HUES48 (cell line): Measurements from ENCODE around the gene STAT3.

Source experiments
- H3K27ac ChIP-seq: one replicate; pipeline ENCODE4 v1.7.0; 2013; ENCODE audit warnings: low read depth, low read length, inconsistent platforms
- H3K27me3 ChIP-seq: 2 replicates; pipeline ENCODE4 v1.6.1; 2013; ENCODE audit warnings: mild to moderate bottlenecking, low read length; ENCODE audit not compliant: control insufficient read depth, insufficient read depth
- H3K36me3 ChIP-seq: 2 replicates; pipeline ENCODE4 v1.6.1; 2013; ENCODE audit warnings: low read length; ENCODE audit not compliant: control insufficient read depth, insufficient read depth
- H3K4me1 ChIP-seq: 2 replicates; pipeline ENCODE4 v1.6.1; 2013; ENCODE audit warnings: mild to moderate bottlenecking, low read length; ENCODE audit not compliant: control insufficient read depth, insufficient read depth
- H3K4me3 ChIP-seq: 2 replicates; pipeline ENCODE4 v1.5.1; 2013; ENCODE audit warnings: mild to moderate bottlenecking, low read depth, low read length
- H3K9ac ChIP-seq: 2 replicates; pipeline ENCODE4 v1.6.1; 2013; ENCODE audit warnings: mild to moderate bottlenecking, low read depth, low read length, moderate library complexity
- H3K9me3 ChIP-seq: 2 replicates; pipeline ENCODE4 v1.6.1; 2013; ENCODE audit warnings: low read length; ENCODE audit not compliant: control insufficient read depth, insufficient read depth

STAT3 gene

GRCh38 chr17:42282478-42283080 is 105.7 kb downstream of the STAT3 start:
- Histone ChIP-seq H3K4me3 (no peak overlapping the region), H3K9me3 (no peaks in the 10 kb centered on the region), H3K27ac (no peak overlapping the region), H3K4me1 (peaks cover 7% of the 10 kb centered on the region; the same call in 1 of the 2 replicates), H3K9ac (no peak overlapping the region), H3K27me3 (peaks cover 7% of the 10 kb centered on the region), H3K36me3 (no peaks in the 10 kb centered on the region)

- Histone ChIP-seq H3K36me3 (no peaks in the 10 kb centered on the region), H3K9me3 (no peaks in the 10 kb centered on the region), H3K9ac (no peak overlapping the region), H3K27ac (no peak overlapping the region), H3K4me3 (no peak overlapping the region), H3K27me3 (no peaks in the 10 kb centered on the region), H3K4me1 (peaks cover 7% of the 10 kb centered on the region; the same call in 1 of the 2 replicates)
These were observed 106.6 kb downstream of the STAT3 start for GRCh38 chr17:42281571-42282096.

- H3K9ac ChIP-seq, result no peak overlapping the region
- no peak overlapping the region for H3K27ac ChIP-seq
- no peak overlapping the region for H3K4me3 ChIP-seq
- H3K36me3 ChIP-seq, result no peaks in the 10 kb centered on the region
- peaks cover 9% of the 10 kb centered on the region for H3K4me1 ChIP-seq
- H3K27me3 ChIP-seq, result no peaks in the 10 kb centered on the region
- no peaks in the 10 kb centered on the region for H3K9me3 ChIP-seq
These were observed 108.2 kb downstream of the STAT3 start for GRCh38 chr17:42279776-42280630.

- no peaks in the 10 kb centered on the region for H3K27me3 ChIP-seq
- peak overlapping the region; percentile 89; the same call in 1 of the 2 replicates for H3K4me3 ChIP-seq
- H3K9ac ChIP-seq, result no peak overlapping the region
- peak overlapping the region; percentile 90 for H3K27ac ChIP-seq
- H3K4me1 ChIP-seq, result peaks cover 36% of the 10 kb centered on the region
- no peaks in the 10 kb centered on the region for H3K36me3 ChIP-seq
- H3K9me3 ChIP-seq, result no peaks in the 10 kb centered on the region
These were observed 110.9 kb downstream of the STAT3 start for GRCh38 chr17:42277342-42277712.

- H3K27me3 ChIP-seq, result no peaks in the 10 kb centered on the region
- H3K27ac ChIP-seq, result peak overlapping the region; percentile 90
- H3K4me3 ChIP-seq, result peak overlapping the region; percentile 89
- no peaks in the 10 kb centered on the region for H3K9me3 ChIP-seq
- H3K36me3 ChIP-seq, result no peaks in the 10 kb centered on the region
- peaks cover 41% of the 10 kb centered on the region for H3K4me1 ChIP-seq
- H3K9ac ChIP-seq, result peak overlapping the region; percentile 88
These were observed 111.5 kb downstream of the STAT3 start for GRCh38 chr17:42276609-42277341.

DNA sequence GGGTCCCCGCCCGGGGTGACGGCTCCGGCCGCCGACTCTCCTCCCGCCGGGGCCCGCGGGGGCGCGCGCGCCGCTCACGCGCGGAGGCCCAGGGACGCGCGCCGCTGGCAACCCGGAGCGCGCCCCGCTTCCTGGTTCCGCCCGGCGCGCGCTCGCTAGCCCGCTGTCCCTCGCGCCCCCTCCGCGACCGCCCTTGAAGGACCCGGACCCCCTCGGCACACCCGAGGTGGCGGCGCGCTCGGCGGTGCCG is 112.0 kb downstream of the STAT3 start, which contains the start of gene STAT5B:
Gene STAT5B (minus strand): TSS at position 33 of the 250 bp plus-strand sequence. CDS start 44,264 bp downstream, outside the sequence.
- Histone ChIP-seq H3K9me3 (no peaks in the 10 kb centered on the region), H3K27me3 (no peaks in the 10 kb centered on the region), H3K27ac (peak within 1 kb of the TSS; percentile 90), H3K4me3 (peak within 1 kb of the TSS; percentile 89), H3K4me1 (peaks cover 45% of the 10 kb centered on the region), H3K36me3 (no peaks in the 10 kb centered on the region), H3K9ac (peak within 1 kb of the TSS; percentile 88)

DNA sequence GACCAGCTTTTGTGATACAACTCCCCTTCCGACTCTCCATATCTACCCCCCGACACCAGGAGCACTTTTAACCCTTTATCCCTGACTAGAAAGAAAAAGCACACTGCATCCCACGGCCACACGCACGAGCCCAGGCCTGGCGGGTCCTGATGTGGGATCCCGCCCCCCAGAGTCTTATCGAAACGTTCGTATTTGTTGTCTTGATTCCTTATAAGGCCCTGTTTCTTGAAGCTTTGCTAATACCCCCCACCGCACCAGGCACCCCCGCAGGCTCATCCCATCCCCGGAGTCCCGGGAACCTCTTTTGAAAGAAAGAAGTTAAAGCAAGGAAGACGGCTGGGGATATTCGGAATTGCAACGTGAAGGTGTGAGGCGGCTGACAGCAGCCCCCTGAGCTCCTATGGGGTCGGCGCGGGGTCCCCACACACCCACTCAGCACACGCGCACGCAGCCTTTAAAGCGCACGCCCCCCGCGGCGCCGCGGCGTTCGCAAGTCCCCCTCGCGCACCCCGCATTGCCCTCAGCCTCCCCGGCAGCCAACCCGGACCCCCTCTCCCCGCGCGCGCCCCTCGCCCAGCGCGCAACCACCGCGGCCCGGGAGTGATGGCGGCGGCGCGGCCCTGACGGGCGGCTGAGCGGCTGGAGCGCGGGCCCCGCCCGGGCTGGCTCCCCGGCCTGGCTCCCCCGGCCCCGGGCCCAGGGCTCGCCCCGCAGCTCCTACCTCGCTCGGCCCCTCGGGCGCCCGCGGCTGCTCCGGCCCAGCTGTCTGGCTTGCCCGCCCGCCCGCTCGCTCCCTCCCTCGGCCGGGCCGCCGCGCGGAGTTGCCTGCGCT is 112.5 kb downstream of the STAT3 start:
- no peaks in the 10 kb centered on the region for H3K9me3 ChIP-seq
- H3K27ac ChIP-seq, result peak overlapping the region; percentile 90
- no peaks in the 10 kb centered on the region for H3K27me3 ChIP-seq
- H3K4me1 ChIP-seq, result peaks cover 50% of the 10 kb centered on the region
- peak overlapping the region; percentile 89 for H3K4me3 ChIP-seq
- no peaks in the 10 kb centered on the region for H3K36me3 ChIP-seq
- H3K9ac ChIP-seq, result peak overlapping the region; percentile 88

DNA sequence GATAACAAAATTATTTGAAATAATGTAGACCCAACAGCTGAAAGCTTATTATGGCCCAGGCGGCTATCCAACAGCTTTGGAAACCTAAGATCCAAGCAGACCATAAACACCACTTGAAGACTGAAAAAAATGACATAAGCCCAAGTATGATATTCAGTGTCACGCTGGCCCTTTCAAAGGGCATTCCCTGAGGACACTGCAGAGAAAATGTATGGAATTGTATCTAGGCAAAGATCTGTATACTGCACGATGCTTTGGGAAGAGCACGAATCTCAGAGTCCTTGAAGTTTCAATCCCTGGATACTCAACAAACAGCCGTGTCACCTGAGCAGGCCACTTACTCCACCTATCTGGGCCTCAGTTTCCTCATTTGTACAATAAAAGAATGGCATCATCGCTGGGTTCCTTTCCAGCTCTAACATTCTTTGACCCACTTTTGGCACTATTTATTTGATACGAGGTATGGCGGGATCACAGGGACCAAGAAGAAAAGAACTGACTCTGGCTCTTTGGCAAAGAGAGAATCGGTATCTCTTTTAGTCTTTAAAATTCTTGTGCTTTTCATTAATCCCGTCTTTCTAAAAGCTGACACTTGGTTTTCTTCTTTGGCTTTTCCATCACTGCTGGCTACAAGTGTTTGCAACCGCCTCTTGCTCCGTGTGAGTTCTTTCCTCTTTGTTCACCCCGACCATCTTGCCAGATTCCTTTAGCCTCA is 113.3 kb downstream of the STAT3 start:
- H3K27ac ChIP-seq, result peak overlapping the region; percentile 90
- peak overlapping the region; percentile 89 for H3K4me3 ChIP-seq
- H3K27me3 ChIP-seq, result no peaks in the 10 kb centered on the region
- H3K4me1 ChIP-seq, result peaks cover 52% of the 10 kb centered on the region
- no peaks in the 10 kb centered on the region for H3K36me3 ChIP-seq
- H3K9me3 ChIP-seq, result no peaks in the 10 kb centered on the region
- H3K9ac ChIP-seq, result peak overlapping the region; percentile 88

GRCh38 chr17:42274253-42274542 is 114.0 kb downstream of the STAT3 start:
- no peaks in the 10 kb centered on the region for H3K36me3 ChIP-seq
- no peaks in the 10 kb centered on the region for H3K27me3 ChIP-seq
- no peak overlapping the region for H3K9ac ChIP-seq
- no peak overlapping the region for H3K27ac ChIP-seq
- no peaks in the 10 kb centered on the region for H3K9me3 ChIP-seq
- H3K4me1 ChIP-seq, result peaks cover 52% of the 10 kb centered on the region
- H3K4me3 ChIP-seq, result peak overlapping the region; percentile 89
